Body of pancreas (tissue), 4 donors: ENCODE measurements around the gene ABHD17A.

Experiments used
- CTCF ChIP-seq, 7 experiments: fragments of 450-650 bp in 4 of 7; fragments of 200-600 bp in 3 of 7; sonication (generic) in 3 of 7; IDR thresholded peaks; one replicate each; pipeline ENCODE4 v1.5.1; 2016 to 2019; ENCODE audit warnings: antibody characterized with exemption in 7 of 7
- POLR2A ChIP-seq, 3 donors: fragments of 450-650 bp; IDR thresholded peaks; one replicate each; pipeline ENCODE4 v1.6.1; 2016; ENCODE audit warnings: antibody characterized with exemption in 3 of 3, mild to moderate bottlenecking in 2 of 3

- no peak for TF ChIP-seq POLR2A (IDR thresholded peaks at IDR 0.05)
- no peak for TF ChIP-seq CTCF (IDR thresholded peaks at IDR 0.05)
Measured at GRCh38 chr19:1914826-1915341, 29.6 kb upstream of the ABHD17A start.
